Nephron progenitor cell (in vitro differentiated cells): ENCODE measurements around the gene ITIH1.

ENCODE experiments used
- DNase-seq: peaks from one replicate; pipeline ENCODE4 v3.0.0; 2021
- H3K27ac Mint-ChIP-seq: 2 replicates; pipeline ENCODE4 v1.8.0; 2021; ENCODE audit warnings: mild to moderate bottlenecking, moderate library complexity, mixed read lengths
- H3K27me3 Mint-ChIP-seq: 2 replicates; pipeline ENCODE4 v1.8.0; 2021; ENCODE audit warnings: mild to moderate bottlenecking, low read depth, mixed read lengths; ENCODE audit not compliant: poor library complexity
- H3K36me3 Mint-ChIP-seq: 2 replicates; pipeline ENCODE4 v1.8.0; 2021; ENCODE audit warnings: low read depth, mixed read lengths
- H3K4me1 Mint-ChIP-seq: 2 replicates; pipeline ENCODE4 v1.8.0; 2021; ENCODE audit warnings: mixed read lengths
- H3K4me3 Mint-ChIP-seq: 2 replicates; pipeline ENCODE4 v1.8.0; 2021; ENCODE audit warnings: mild to moderate bottlenecking, moderate library complexity, mixed read lengths
- H3K9me3 Mint-ChIP-seq: 2 replicates; pipeline ENCODE4 v1.8.0; 2021; ENCODE audit warnings: mild to moderate bottlenecking, moderate library complexity, mixed read lengths
- TF ChIP-seq, protein P1 (sequence below): fragments of 200-600 bp; sonication (generic); IDR thresholded peaks from 2 replicates; pipeline ENCODE4 v1.5.0; 2021; ENCODE audit warnings: antibody characterized with exemption

ITIH1 gene

GRCh38 chr3:52756141-52756540 is 21.3 kb upstream of the ITIH1 start:
- H3K36me3 Mint-ChIP-seq, result peaks cover 87% of the 10 kb centered on the region
- H3K9me3 Mint-ChIP-seq, result no peaks in the 10 kb centered on the region
- no peak overlapping the region for H3K27ac Mint-ChIP-seq
- DNase-seq, result no peak
- no peaks in the 10 kb centered on the region for H3K27me3 Mint-ChIP-seq
- no peak overlapping the region for H3K4me3 Mint-ChIP-seq
- TF ChIP-seq, protein P1, sequence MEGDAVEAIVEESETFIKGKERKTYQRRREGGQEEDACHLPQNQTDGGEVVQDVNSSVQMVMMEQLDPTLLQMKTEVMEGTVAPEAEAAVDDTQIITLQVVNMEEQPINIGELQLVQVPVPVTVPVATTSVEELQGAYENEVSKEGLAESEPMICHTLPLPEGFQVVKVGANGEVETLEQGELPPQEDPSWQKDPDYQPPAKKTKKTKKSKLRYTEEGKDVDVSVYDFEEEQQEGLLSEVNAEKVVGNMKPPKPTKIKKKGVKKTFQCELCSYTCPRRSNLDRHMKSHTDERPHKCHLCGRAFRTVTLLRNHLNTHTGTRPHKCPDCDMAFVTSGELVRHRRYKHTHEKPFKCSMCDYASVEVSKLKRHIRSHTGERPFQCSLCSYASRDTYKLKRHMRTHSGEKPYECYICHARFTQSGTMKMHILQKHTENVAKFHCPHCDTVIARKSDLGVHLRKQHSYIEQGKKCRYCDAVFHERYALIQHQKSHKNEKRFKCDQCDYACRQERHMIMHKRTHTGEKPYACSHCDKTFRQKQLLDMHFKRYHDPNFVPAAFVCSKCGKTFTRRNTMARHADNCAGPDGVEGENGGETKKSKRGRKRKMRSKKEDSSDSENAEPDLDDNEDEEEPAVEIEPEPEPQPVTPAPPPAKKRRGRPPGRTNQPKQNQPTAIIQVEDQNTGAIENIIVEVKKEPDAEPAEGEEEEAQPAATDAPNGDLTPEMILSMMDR, result no peak
- no peaks in the 10 kb centered on the region for H3K4me1 Mint-ChIP-seq

DNA sequence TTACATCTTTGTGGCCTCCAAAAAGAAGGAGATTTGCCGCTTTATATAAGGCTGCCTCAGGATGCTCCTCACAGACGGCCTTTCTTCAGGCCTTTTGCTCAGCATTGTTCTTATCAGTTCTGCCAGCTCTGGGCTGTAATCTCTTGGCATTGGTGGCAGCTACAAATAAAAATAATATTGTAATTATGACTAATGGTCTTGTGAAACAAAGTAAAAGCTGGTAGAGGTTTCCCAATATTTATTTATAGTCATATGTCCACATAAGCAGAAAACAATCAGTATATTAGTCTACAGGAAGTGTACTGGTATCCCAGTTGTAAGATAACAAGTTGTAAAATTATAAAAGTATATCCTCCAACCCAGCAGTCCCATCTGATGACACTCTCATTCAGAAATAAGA is 13.9 kb upstream of the ITIH1 start:
- H3K27me3 Mint-ChIP-seq, result no peaks in the 10 kb centered on the region
- peaks cover 90% of the 10 kb centered on the region for H3K36me3 Mint-ChIP-seq
- TF ChIP-seq, protein P1, result no peak
- H3K9me3 Mint-ChIP-seq, result no peaks in the 10 kb centered on the region
- no peak overlapping the region for H3K4me3 Mint-ChIP-seq
- H3K4me1 Mint-ChIP-seq, result no peaks in the 10 kb centered on the region
- DNase-seq, result no peak
- H3K27ac Mint-ChIP-seq, result no peak overlapping the region

DNA sequence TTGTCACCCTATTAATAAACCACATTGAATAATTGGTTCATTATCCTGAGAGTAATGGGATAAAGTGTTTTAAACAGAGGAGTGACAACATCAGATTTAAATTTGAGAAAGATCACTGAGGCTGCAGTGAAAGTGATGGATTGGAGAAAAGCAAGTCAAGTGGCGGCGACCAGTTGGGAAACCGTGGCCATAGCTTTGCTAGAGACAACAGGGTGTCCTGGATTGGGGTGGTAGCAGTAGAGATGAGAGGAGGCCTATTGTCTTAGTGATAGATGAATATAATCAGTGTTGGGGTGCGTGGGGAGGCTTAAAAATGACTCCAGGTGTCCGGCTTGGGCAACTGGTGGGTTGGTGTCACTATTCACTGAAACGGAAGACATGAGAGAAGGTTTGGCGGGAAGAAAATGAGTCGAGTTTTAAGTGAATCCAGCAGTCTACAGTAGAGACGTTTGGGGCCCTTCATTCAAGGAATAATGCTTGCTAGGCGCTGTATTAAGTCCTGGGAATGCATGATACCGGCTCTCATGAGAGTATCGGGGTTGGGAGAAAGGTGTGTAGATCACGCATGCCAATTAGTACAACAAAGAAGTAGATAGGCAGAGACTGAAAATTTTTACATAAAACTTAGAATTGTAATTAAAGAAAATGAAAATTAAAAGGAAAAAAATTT is 7.5 kb upstream of the ITIH1 start:
- Mint-ChIP-seq H3K36me3 (peaks cover 33% of the 10 kb centered on the region), H3K4me1 (peaks cover 34% of the 10 kb centered on the region), H3K9me3 (no peaks in the 10 kb centered on the region), H3K27me3 (no peaks in the 10 kb centered on the region), H3K27ac (peak overlapping the region; percentile 29), H3K4me3 (peak overlapping the region; percentile 91)
- no peak for DNase-seq
- TF ChIP-seq, protein P1, result no peak

DNA sequence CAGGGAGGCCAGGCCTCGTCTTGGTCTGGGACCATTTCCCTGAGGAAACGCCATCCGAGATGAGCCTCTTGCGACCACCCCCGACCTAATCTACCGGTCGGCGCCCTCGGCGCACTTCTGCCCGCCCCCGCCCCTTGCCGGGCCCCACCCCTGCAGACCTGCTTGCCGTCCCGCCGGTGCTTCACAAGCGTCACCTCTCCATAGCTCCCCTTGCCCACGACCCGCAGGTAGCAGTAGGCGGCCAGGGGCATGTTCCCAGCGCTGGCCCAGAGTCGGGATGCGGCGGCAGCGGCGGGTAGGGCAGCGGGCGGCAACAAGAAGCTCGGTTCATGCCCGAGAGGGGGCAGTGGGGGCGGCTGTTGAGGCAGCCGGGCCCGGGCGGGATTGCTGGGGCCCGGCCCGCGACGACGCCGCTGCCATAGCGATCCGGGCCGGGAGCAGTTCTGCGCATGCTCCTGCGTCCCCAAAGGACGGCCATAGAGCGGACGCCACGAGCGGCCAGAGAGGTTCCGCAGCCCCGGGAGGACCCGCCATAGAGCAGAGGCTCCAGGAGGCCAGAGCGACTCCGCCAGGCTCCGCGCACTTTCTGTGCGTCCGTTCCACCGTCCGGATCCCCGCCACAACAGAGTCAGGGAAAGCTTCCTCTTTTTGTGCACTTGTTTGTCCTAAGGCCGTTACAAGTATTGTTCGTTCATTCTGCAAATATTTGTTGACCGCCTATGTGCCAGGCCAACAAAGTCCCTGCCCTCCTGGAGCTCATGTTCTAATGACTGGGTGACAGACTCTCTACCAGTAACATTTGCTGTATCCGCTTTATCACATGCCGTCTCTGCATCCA is 6.7 kb upstream of the ITIH1 start, which contains the start of gene NEK4:
Gene NEK4, minus strand, starts transcription at position 445 of the 838 bp plus-strand sequence. Its CDS starts 194 bp downstream, at position 251.
- Mint-ChIP-seq H3K4me3 (peak within 1 kb of the TSS; percentile 91), H3K4me1 (peaks cover 34% of the 10 kb centered on the region), H3K36me3 (peaks cover 27% of the 10 kb centered on the region), H3K27me3 (no peaks in the 10 kb centered on the region), H3K27ac (peak within 1 kb of the TSS; percentile 95), H3K9me3 (no peaks in the 10 kb centered on the region)
- TF ChIP-seq, protein P1, result no peak
- peak; percentile 95 for DNase-seq

DNA sequence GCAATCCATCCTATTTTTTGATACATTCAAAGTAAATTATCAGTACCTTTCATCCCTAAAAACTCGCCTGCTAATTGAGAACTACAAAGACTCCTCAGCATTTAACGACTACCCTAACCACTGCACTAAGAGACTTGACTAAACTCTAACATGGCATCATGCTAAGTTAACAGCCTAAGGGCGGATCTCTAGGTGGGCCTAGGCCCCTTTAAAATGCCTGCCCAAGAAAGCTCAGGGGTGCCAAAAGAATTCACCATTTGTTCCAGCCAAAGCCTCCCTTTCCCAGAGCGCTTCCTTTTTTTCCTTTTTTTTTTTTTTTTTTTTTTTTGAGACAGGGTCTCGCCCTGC is 6.1 kb upstream of the ITIH1 start:
- Mint-ChIP-seq H3K27ac (peak overlapping the region; percentile 95), H3K36me3 (peaks cover 21% of the 10 kb centered on the region), H3K9me3 (no peaks in the 10 kb centered on the region), H3K4me3 (peak overlapping the region; percentile 91), H3K27me3 (no peaks in the 10 kb centered on the region), H3K4me1 (peaks cover 34% of the 10 kb centered on the region)
- TF ChIP-seq, protein P1, result no peak
- no peak for DNase-seq
